Skin of body (tissue), 2 donors: Measurements from ENCODE around the gene LDHD. TPM values are rescaled to one million over a fixed set of nuclear protein-coding genes. Genes with fewer than 3 reads are reported as not detected.
A peak's percentile ranks its signal among the peaks of the same experiment; 100 is the strongest.
"Not testable (repeated sequence)": the region's sequence is repeated elsewhere in the genome, so short reads cannot be mapped to it uniquely, and the experiment has no call there.

ENCODE experiments used
- DNase-seq: peaks from one replicate; lab custom pipeline; 2025; lab: John Stamatoyannopoulos, UW
- total RNA-seq: library from RNA; depleted of rRNA; stranded (reverse); fragments of >200 nt; gene quantifications from one replicate; pipeline ENCODE4 v1.2.3, GENCODE V29; 2014

LDHD gene
- total RNA-seq: 7.5 TPM

- DNase-seq: peak; percentile 19
Measured at GRCh38 chr16:75116081-75116910, at the start of gene LDHD. LDHD (minus strand) TSS chr16:75116780; CDS start chr16:75116720, 60 bp downstream.

GRCh38 chr16:75160386-75160785 is 43.8 kb upstream of the LDHD start:
- no peak for DNase-seq

GRCh38 chr16:75152635-75153034 is 36.1 kb upstream of the LDHD start:
- DNase-seq: no peak

GRCh38 chr16:75151798-75152197 is 35.2 kb upstream of the LDHD start:
- no peak for DNase-seq

GRCh38 chr16:75148311-75149195 is 32.0 kb upstream of the LDHD start, which contains the start of gene ZFP1:
ZFP1 (plus strand) TSS chr16:75148524; CDS start chr16:75152952, 4,428 bp downstream.
- peak; percentile 95 for DNase-seq

GRCh38 chr16:75147968-75148310 is 31.4 kb upstream of the LDHD start:
- DNase-seq: no peak

GRCh38 chr16:75143941-75144340 is 27.4 kb upstream of the LDHD start:
- no peak for DNase-seq

GRCh38 chr16:75139498-75139897 is 22.9 kb upstream of the LDHD start:
- DNase-seq: no peak

GRCh38 chr16:75138636-75139035 is 22.1 kb upstream of the LDHD start:
- DNase-seq: no peak

- no peak for DNase-seq
Measured at GRCh38 chr16:75138233-75138632, 21.7 kb upstream of the LDHD start.

- DNase-seq: no peak
Measured at GRCh38 chr16:75131081-75131480, 14.5 kb upstream of the LDHD start.

GRCh38 chr16:75130150-75130771 is 13.7 kb upstream of the LDHD start:
- no peak for DNase-seq

GRCh38 chr16:75129421-75130149 is 13.0 kb upstream of the LDHD start:
- DNase-seq: not testable (repeated sequence)

- DNase-seq: no peak
Measured at GRCh38 chr16:75127713-75128415, 11.3 kb upstream of the LDHD start.

- no peak for DNase-seq
Measured at GRCh38 chr16:75122609-75123008, 6.0 kb upstream of the LDHD start.

GRCh38 chr16:75121949-75122568 is 5.5 kb upstream of the LDHD start:
- DNase-seq: no peak

GRCh38 chr16:75120253-75120652 is 3.7 kb upstream of the LDHD start:
- no peak for DNase-seq

- no peak for DNase-seq
Measured at GRCh38 chr16:75118943-75119539, 2.5 kb upstream of the LDHD start.

- DNase-seq: no peak
Measured at GRCh38 chr16:75116911-75117245, 298 bp upstream of the LDHD start.
